WTC11 (cell line): ENCODE results near the gene SFMBT1. TPM values are rescaled to one million over a fixed set of nuclear protein-coding genes. Genes with fewer than 3 reads are reported as not detected.

Source experiments
- ATAC-seq: fragments of 200-7000 bp; cut with Tn5 transposase; 2 replicates; pipeline ENCODE4 v1.10.0; 2021; ENCODE audit warnings: mild to moderate bottlenecking, moderate library complexity
- CTCF ChIA-PET: fragments of 300-600 bp; sonication (Branson Sonifier 250); formaldehyde crosslinking; loops from one replicate; lab custom pipeline; 2021; ENCODE audit warnings: antibody characterized with exemption; lab: Charles Lee
- POLR2A ChIA-PET: fragments of 350-600 bp; sonication (Branson Sonifier 250); formaldehyde crosslinking; loops from one replicate; lab custom pipeline; 2021; ENCODE audit warnings: antibody characterized with exemption; lab: Charles Lee
- DNase-seq: peaks from one replicate; pipeline ENCODE4 v3.0.0; 2021; ENCODE audit warnings: low spot score
- H3K27ac Mint-ChIP-seq: 2 replicates; pipeline ENCODE4 v1.8.0; 2021; ENCODE audit warnings: mixed read lengths
- H3K27me3 Mint-ChIP-seq: 2 replicates; pipeline ENCODE4 v1.8.0; 2021; ENCODE audit warnings: low read depth, mild to moderate bottlenecking, moderate library complexity, mixed read lengths
- H3K36me3 Mint-ChIP-seq: 2 replicates; pipeline ENCODE4 v1.8.0; 2021; ENCODE audit warnings: mixed read lengths
- H3K4me1 Mint-ChIP-seq: 2 replicates; pipeline ENCODE4 v1.8.0; 2022; ENCODE audit warnings: mixed read lengths
- H3K4me3 Mint-ChIP-seq: 2 replicates; pipeline ENCODE4 v1.8.0; 2021; ENCODE audit warnings: mild to moderate bottlenecking, moderate library complexity, mixed read lengths
- H3K9me3 Mint-ChIP-seq: 2 replicates; pipeline ENCODE4 v1.8.0; 2021; ENCODE audit warnings: mixed read lengths
- CBFB ChIP-seq: sonication (generic); formaldehyde crosslinking; IDR thresholded peaks from 2 replicates; pipeline ENCODE4 v1.8.1; 2022; ENCODE audit warnings: mild to moderate bottlenecking, low read depth, missing genetic modification reagents
- CREB1 ChIP-seq: sonication (generic); formaldehyde crosslinking; IDR thresholded peaks from 2 replicates; pipeline ENCODE4 v1.8.0; 2023; ENCODE audit warnings: mild to moderate bottlenecking, missing genetic modification reagents
- CREM ChIP-seq: sonication (generic); formaldehyde crosslinking; IDR thresholded peaks from 2 replicates; pipeline ENCODE4 v1.8.1; 2022; ENCODE audit warnings: mild to moderate bottlenecking, missing genetic modification reagents, moderate library complexity
- FOXJ3 ChIP-seq: sonication (generic); formaldehyde crosslinking; IDR thresholded peaks from 2 replicates; pipeline ENCODE4 v1.9.0; 2021; ENCODE audit warnings: missing genetic modification reagents, mild to moderate bottlenecking, borderline replicate concordance
- GRHL2 ChIP-seq: fragments of 250-450 bp; sonication (Bioruptor Pico); IDR thresholded peaks from 2 replicates; pipeline ENCODE4 v1.8.0; 2022; ENCODE audit warnings: mild to moderate bottlenecking, moderate library complexity; ENCODE audit not compliant: insufficient replicate concordance, severe bottlenecking
- GTF2I ChIP-seq: fragments of 250-450 bp; sonication (Bioruptor Pico); conservative IDR thresholded peaks from 2 replicates; pipeline ENCODE4 v1.4.0; 2021; ENCODE audit warnings: mild to moderate bottlenecking
- JAZF1 ChIP-seq: fragments of 250-450 bp; sonication (Bioruptor Pico); IDR thresholded peaks from 2 replicates; pipeline ENCODE4 v1.9.0; 2021; ENCODE audit warnings: moderate library complexity, mild to moderate bottlenecking, inconsistent platforms
- KAT7 ChIP-seq: sonication (generic); formaldehyde crosslinking; IDR thresholded peaks from 2 replicates; pipeline ENCODE4 v1.8.1; 2023; ENCODE audit warnings: missing genetic modification reagents, mild to moderate bottlenecking, borderline replicate concordance
- MXD4 ChIP-seq: fragments of 250-450 bp; sonication (Bioruptor Pico); IDR thresholded peaks from 2 replicates; pipeline ENCODE4 v1.8.0; 2021; ENCODE audit warnings: mild to moderate bottlenecking, moderate library complexity, borderline replicate concordance
- NFE2L1 ChIP-seq: sonication (generic); formaldehyde crosslinking; IDR thresholded peaks from 2 replicates; pipeline ENCODE4 v1.8.1; 2023; ENCODE audit warnings: missing genetic modification reagents
- NFYB ChIP-seq: sonication (generic); formaldehyde crosslinking; conservative IDR thresholded peaks from 2 replicates; pipeline ENCODE4 v1.8.0; 2022; ENCODE audit warnings: low read depth, missing genetic modification reagents
- NR1H2 ChIP-seq: sonication (generic); formaldehyde crosslinking; IDR thresholded peaks from 2 replicates; pipeline ENCODE4 v1.9.0; 2021; ENCODE audit warnings: mild to moderate bottlenecking, moderate library complexity, missing genetic modification reagents
- NR3C1 ChIP-seq: sonication (generic); formaldehyde crosslinking; conservative IDR thresholded peaks from 2 replicates; pipeline ENCODE4 v1.8.1; 2023; ENCODE audit warnings: low read depth, mild to moderate bottlenecking, missing genetic modification reagents
- PRDM15 ChIP-seq: sonication (generic); formaldehyde crosslinking; IDR thresholded peaks from 2 replicates; pipeline ENCODE4 v1.8.0; 2022; ENCODE audit warnings: missing genetic modification reagents
- PREB ChIP-seq: sonication (generic); formaldehyde crosslinking; IDR thresholded peaks from 2 replicates; pipeline ENCODE4 v1.8.1; 2022; ENCODE audit warnings: mild to moderate bottlenecking, missing genetic modification reagents, moderate library complexity, borderline replicate concordance
- RORB ChIP-seq: fragments of 250-450 bp; sonication (Bioruptor Pico); IDR thresholded peaks from 2 replicates; pipeline ENCODE4 v1.9.0; 2021; ENCODE audit warnings: mild to moderate bottlenecking
- SMAD3 ChIP-seq: sonication (generic); formaldehyde crosslinking; IDR thresholded peaks from 2 replicates; pipeline ENCODE4 v1.8.0; 2022; ENCODE audit warnings: missing genetic modification reagents, mild to moderate bottlenecking, borderline replicate concordance
- TCF7 ChIP-seq: sonication (generic); formaldehyde crosslinking; IDR thresholded peaks from 2 replicates; pipeline ENCODE4 v1.8.0; 2022; ENCODE audit warnings: mild to moderate bottlenecking, low read depth, missing genetic modification reagents, moderate library complexity
- TEAD1 ChIP-seq: sonication (generic); formaldehyde crosslinking; IDR thresholded peaks from 2 replicates; pipeline ENCODE4 v1.8.0; 2022; ENCODE audit warnings: mild to moderate bottlenecking, missing genetic modification reagents
- USF1 ChIP-seq: sonication (generic); formaldehyde crosslinking; IDR thresholded peaks from 2 replicates; pipeline ENCODE4 v1.8.0; 2022; ENCODE audit warnings: mild to moderate bottlenecking, missing genetic modification reagents
- USF2 ChIP-seq: sonication (generic); formaldehyde crosslinking; IDR thresholded peaks from 2 replicates; pipeline ENCODE4 v1.8.1; 2023; ENCODE audit warnings: mild to moderate bottlenecking, missing genetic modification reagents, moderate library complexity
- ZNF121 ChIP-seq: sonication (generic); formaldehyde crosslinking; IDR thresholded peaks from 2 replicates; pipeline ENCODE4 v1.8.0; 2023; ENCODE audit warnings: missing genetic modification reagents
- ZNF219 ChIP-seq: sonication (generic); formaldehyde crosslinking; IDR thresholded peaks from 2 replicates; pipeline ENCODE4 v1.8.0; 2023; ENCODE audit warnings: missing genetic modification reagents, mild to moderate bottlenecking, borderline replicate concordance
- ZNF416 ChIP-seq: fragments of 250-450 bp; sonication (Bioruptor Pico); IDR thresholded peaks from 2 replicates; pipeline ENCODE4 v1.9.0; 2021; ENCODE audit warnings: mild to moderate bottlenecking, inconsistent platforms
- ZNF425 ChIP-seq: fragments of 250-450 bp; sonication (Bioruptor Pico); conservative IDR thresholded peaks from 2 replicates; pipeline ENCODE4 v1.9.0; 2021; ENCODE audit warnings: mild to moderate bottlenecking
- total RNA-seq: library from RNA; stranded (reverse); gene quantifications from 3 replicates; pipeline ENCODE4 v1.2.3, GENCODE V29; 2021

The SFMBT1 gene
- total RNA-seq, 1 experiment from 2014 or later: 20.9 TPM

GRCh38 chr3:52967398-52967797, 78.5 kb downstream of the SFMBT1 start:
- Mint-ChIP-seq H3K4me1 (no peaks in the 10 kb centered on the region), H3K27me3 (no peaks in the 10 kb centered on the region), H3K36me3 (peaks cover 6% of the 10 kb centered on the region), H3K9me3 (no peaks in the 10 kb centered on the region), H3K4me3 (no peak overlapping the region), H3K27ac (no peak overlapping the region)
- DNase-seq (no peak), ATAC-seq (no peak)
- TF ChIP-seq ZNF416 (no peak), KAT7 (CRISPR knock-in tag) (no peak), TEAD1 (CRISPR knock-in tag) (no peak), ZNF121 (no peak), FOXJ3 (no peak), CREM (CRISPR knock-in tag) (no peak), RORB (CRISPR knock-in tag) (no peak), CREB1 (CRISPR knock-in tag) (no peak), PREB (no peak), SMAD3 (no peak), ZNF425 (CRISPR knock-in tag) (no peak), NFYB (CRISPR knock-in tag) (no peak), NR3C1 (CRISPR knock-in tag) (no peak), PRDM15 (CRISPR knock-in tag) (no peak), NFE2L1 (CRISPR knock-in tag) (no peak), NR1H2 (CRISPR knock-in tag) (no peak), MXD4 (CRISPR knock-in tag) (no peak), USF1 (CRISPR knock-in tag) (no peak), USF2 (CRISPR knock-in tag) (no peak), GRHL2 (CRISPR knock-in tag) (no peak)
- CTCF ChIA-PET: no interaction called here
- POLR2A ChIA-PET: no interaction called here

- H3K4me1 Mint-ChIP-seq: no peaks in the 10 kb centered on the region
- DNase-seq (no peak), ATAC-seq (no peak)
- H3K36me3 Mint-ChIP-seq: peaks cover 6% of the 10 kb centered on the region
- POLR2A ChIA-PET: no interaction called here
- CTCF ChIA-PET: no interaction called here
- no peak overlapping the region for H3K27ac Mint-ChIP-seq
- peaks cover 10% of the 10 kb centered on the region; the same call in 1 of the 2 replicates for H3K9me3 Mint-ChIP-seq
- no peak overlapping the region for H3K4me3 Mint-ChIP-seq
- no peaks in the 10 kb centered on the region for H3K27me3 Mint-ChIP-seq
- TF ChIP-seq TCF7 (CRISPR knock-in tag): no peak
- no peak for TF ChIP-seq NR3C1 (CRISPR knock-in tag)
- no peak for TF ChIP-seq JAZF1 (CRISPR knock-in tag)
- no peak for TF ChIP-seq PREB
- no peak for TF ChIP-seq NFE2L1 (CRISPR knock-in tag)
- no peak for TF ChIP-seq GTF2I (CRISPR knock-in tag)
- no peak for TF ChIP-seq ZNF219
- TF ChIP-seq CBFB (CRISPR knock-in tag): no peak
- TF ChIP-seq USF2 (CRISPR knock-in tag): no peak
Measured at GRCh38 chr3:52962160-52962559, 83.7 kb downstream of the SFMBT1 start.
